ENCODE results near the gene NKX3-2.
"Not testable (repeated sequence)": the region's sequence is repeated elsewhere in the genome, so short reads cannot be mapped to it uniquely, and the experiment has no call there.

NKX3-2 gene

DNA sequence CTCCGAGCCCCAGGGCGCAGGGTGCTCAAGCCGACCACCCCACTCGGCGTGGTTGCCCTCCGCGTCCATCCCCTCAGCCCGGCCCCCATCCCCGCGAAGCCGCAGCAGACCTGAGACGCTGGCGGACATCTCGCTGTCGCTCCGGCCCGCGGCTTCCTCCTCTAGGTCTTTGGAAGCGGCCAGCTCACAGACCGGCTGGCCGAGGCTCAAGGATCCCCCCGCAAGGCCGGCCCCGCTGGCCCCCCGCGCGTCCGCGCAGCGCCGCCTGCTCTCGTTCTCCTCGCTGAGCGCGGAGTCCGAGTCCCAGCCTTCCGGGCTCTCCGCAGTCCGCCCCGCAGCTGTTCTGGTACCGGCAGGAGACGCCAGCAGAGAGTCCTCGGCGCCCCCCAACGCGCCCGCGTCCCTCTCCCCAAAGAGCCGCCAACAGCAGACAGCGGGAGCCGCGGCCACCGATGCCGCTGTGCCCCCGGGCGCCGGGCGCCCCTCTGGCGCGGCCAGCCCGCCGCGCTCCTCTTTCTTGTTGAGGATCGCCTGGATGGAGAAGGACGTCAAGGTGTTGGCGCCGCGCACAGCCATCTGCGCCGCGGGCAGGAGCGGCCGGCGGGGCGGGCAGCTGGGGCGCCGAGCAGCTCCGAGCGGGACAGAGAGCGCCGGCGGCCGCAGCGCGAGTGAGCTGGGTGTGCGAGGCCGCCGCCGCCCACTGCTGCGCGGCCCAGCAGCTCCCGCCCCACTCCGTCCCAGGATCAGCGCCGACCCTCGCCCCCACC is at the start of gene NKX3-2:
TSS of gene NKX3-2 (minus strand) at position 670 of the 767 bp plus-strand sequence. CDS start at position 576, 94 bp downstream.
- DNase-seq = peak; percentile 8 to 16

DNA sequence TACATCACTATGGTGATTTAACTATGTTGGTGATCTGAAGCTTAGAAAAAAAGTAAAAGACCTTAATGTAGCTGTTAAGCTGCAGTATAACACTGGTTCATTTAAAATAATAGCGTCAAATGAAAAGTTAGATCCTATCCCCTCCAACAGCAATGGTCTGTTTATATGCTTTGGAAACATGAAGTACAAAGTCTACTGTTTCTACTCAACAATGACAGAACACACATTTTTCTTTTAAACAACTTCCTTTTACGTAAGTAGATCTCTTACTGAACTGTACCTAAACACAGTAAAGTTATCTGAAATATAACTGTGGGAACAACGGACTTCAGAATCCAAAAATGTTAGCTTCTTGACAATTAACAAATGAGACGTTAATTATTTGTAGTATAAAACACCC is 47.9 kb upstream of the NKX3-2 start:
- DNase-seq = no peak

DNA sequence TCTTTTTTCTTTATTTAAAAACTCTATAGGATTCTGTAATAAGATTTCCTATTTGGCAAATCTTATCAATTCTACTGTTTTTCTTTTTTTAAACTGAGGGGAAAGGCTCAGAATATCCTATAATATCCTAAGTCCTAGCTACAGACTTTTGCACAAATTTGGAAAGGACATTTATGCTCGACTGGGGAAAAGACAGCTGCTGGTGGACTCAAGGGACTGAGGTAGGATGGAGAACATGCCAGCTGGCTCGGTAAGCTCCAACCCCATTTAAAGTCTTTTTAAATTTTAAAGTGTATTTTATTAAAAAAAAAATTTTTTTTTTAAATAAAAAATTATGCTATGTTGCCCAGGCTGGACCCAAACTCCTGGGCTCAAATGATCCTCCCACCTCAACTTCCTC is 46.5 kb upstream of the NKX3-2 start:
- DNase-seq = no peak

DNA sequence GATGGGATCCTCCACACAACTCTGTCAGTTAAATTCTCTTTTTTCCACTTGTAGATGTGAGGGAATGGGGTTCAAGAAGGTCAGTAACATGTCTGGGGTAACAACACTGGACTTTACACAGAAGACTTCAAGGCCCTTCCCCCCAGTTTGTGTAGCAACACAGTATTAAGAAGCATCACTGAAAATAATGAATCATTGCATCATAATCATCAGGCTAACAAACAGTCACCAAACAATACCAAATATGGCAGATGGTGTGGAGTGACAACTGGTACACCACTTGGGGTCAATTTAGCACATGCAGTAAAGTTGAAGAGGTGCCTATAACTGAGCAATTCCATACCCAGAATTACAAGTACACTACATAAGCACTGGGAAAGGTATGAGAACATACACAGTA is 44.6 kb upstream of the NKX3-2 start:
- no peak for DNase-seq

- no peak for DNase-seq
Observed at GRCh38 chr4:13584481-13584880, 40.2 kb upstream of the NKX3-2 start.

GRCh38 chr4:13580036-13580435 is 35.7 kb upstream of the NKX3-2 start:
- DNase-seq = no peak

DNA sequence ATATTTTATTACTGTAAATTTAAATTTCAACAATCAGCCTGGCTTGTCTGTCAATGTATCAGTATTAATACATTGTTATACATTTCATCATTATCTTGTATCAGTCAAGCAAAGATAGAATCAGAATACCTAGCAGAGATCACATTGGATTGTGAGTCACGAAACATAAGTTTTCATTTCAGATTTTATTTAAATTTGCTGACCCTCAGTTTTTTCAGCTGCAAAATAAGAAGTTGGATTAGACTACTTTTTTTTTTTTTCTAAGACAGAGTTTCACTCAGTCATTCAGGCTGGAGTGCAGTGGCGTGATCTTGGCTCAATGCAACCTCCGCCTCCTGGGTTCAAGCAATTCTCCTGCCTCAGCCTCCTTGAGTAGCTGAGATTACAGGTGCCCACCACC is 33.4 kb upstream of the NKX3-2 start:
- no peak for DNase-seq

GRCh38 chr4:13570916-13571315 is 26.6 kb upstream of the NKX3-2 start:
- DNase-seq = no peak

DNA sequence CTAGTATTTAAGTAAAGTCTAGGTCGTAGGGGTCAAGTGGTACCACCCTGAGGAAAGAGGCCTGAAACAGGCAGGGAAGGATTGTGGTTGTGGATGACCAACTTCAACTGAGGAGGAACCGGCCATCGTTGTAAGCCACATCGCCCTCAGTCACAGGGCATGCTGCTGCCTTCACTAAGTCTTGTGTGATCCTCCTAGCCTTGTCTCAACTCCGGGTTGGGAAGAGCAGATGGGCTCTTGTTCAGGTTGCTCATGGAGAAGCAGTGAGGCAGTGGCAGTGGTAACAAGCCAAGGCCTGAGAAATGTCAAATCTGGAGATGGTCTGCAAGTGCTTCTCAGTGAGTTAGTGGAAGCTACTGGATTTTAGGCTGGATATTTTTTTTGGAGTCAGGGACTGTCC is 22.8 kb upstream of the NKX3-2 start:
- no peak for DNase-seq

DNA sequence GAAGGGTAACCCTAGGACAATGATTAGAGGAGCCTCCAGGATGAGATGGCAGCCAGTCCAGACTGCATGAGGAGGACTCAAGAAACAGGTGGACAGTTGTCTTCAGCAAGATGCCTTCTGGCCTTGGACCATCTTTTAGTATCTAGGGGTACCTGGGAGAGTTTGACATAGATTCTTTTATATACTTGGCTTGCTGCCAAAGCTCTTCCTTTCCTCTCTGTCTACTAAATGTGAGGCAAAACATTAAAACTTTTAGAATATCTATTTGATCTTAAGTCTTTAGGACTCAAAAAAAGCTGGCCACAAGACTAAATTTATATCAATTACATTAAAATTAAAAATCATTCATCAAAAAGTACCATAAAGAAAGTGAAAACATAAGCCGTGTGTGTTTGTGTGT is 18.6 kb upstream of the NKX3-2 start:
- DNase-seq = no peak

GRCh38 chr4:13561673-13562072 is 17.4 kb upstream of the NKX3-2 start:
- DNase-seq = no peak

DNA sequence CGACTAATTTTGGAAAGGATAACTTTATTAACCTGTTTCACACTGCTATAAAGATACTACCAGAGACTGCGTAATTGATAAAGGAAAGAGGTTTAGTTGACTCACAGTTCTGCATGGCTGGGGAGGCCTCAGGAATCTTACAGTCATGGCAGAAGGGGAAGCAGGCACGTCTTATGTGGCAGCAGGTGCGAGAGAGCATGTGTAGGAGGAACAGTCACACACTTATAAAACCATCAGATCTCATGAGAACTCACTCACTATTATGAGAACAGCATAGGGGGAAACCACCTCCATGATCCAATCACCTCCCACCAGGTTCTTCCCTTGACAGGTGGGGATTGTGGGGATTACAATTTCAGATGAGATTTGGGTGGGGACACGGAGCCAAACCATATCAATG is 15.8 kb upstream of the NKX3-2 start:
- DNase-seq = not testable (repeated sequence)

- DNase-seq = no peak
Observed at GRCh38 chr4:13559413-13559812, 15.1 kb upstream of the NKX3-2 start.

GRCh38 chr4:13558881-13559280 is 14.6 kb upstream of the NKX3-2 start:
- DNase-seq = no peak

DNA sequence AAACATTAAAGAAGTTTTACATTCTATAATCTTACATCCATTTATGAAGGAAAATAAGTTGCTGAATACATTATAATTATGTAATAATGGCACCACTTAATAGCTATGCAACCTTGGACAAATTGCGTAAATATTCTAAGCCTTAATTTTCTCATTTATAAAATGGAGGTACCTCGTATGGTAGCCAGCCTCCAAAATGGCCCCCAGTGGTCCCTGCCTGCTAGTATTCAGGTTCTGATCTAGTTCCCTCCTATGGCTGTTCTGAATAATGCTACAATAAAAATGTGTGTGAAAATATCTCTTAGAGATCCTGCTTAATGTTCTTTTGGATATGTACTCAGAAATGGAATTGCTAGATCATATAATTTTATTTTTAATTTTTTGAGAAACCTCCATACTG is 11.0 kb upstream of the NKX3-2 start:
- no peak for DNase-seq

DNA sequence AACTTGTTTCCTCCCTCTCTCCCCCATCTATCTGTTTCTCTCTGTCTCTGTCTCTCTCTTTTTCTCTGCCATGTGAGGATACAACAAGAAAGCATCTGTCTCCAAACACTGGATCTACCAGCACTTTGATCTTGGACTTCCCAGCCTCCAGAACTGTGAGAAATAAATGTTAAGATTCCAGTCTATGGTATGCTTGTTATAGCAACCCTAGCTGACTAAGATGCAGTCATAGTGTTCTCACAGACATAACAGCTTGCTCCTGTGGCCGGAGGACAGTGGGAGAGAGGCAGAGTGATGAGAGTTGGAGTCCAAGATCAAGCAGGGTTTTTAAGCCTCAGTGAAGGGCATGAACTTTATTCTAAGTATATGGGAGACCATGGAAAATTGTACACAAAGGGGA is 8.8 kb upstream of the NKX3-2 start:
- DNase-seq = no peak

- peak; percentile 22 to 46 for DNase-seq
Observed at GRCh38 chr4:13548984-13549546, 4.8 kb upstream of the NKX3-2 start.

DNA sequence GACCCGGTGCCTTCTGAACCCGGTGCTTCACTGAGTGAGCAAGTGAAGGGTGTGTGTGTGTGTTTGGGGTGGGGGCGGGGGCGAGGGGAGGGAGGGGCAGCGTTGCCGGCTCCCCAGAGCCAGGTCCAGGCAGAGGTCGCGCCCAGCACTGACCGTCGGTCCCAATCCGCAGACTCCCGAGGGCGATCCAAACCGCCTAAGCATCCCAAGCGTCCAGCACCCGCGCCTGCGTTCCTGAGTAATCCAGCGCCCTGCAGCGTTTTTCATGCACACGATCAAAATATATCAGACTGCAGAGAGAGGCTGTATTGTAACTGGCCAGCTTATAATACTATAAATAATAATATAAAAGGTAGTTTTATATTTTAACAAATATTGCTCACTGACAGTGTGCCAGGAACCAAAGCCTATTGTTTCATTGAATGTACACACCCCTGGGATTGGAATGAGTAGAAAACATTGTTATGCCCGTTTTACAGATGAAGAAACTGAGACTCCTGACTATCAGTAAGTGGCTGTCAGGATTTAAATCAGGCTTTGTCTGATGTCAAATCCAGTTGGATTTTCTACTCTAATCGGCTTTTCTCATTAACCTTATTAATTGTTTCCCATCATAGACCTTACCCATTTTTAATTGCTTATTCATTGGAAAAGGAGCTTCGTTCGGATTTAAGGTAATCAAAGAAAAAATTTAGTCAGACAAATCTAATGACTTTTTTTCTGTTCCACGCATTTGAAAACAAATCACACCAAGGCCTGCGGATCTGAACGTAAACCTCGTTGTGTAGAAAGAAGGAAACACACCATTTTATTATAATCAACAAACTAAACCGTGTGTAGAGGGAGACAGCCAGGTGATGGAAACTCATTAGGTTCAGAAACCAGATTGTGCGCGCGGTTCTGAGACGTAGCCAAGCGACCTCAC is 4.0 kb upstream of the NKX3-2 start:
- DNase-seq = no peak

GRCh38 chr4:13547485-13548041 is 3.3 kb upstream of the NKX3-2 start:
- DNase-seq = no peak

- no peak for DNase-seq
Observed at GRCh38 chr4:13546941-13547484, 2.7 kb upstream of the NKX3-2 start.

- DNase-seq = no peak
Observed at GRCh38 chr4:13546142-13546940, 2.0 kb upstream of the NKX3-2 start.

GRCh38 chr4:13545394-13545808 is 1.1 kb upstream of the NKX3-2 start:
- DNase-seq = no peak
